GM18867 (cell line): Measurements from ENCODE around the gene TBC1D8.
"Not testable (repeated sequence)": the region's sequence is repeated elsewhere in the genome, so short reads cannot be mapped to it uniquely, and the experiment has no call there.

Source experiments
- ATAC-seq: cut with Tn5 transposase; IDR thresholded peaks from one replicate; pipeline ENCODE4 v1.9.1; 2021; ENCODE audit warnings: mild to moderate bottlenecking, moderate library complexity; ENCODE audit not compliant: unreplicated experiment

The TBC1D8 gene

GRCh38 chr2:101151146-101151858, at the start of gene TBC1D8:
Gene TBC1D8 (minus strand): TSS chr2:101151382. CDS start chr2:101151253, 129 bp downstream.
- ATAC-seq: peak; percentile 68

DNA sequence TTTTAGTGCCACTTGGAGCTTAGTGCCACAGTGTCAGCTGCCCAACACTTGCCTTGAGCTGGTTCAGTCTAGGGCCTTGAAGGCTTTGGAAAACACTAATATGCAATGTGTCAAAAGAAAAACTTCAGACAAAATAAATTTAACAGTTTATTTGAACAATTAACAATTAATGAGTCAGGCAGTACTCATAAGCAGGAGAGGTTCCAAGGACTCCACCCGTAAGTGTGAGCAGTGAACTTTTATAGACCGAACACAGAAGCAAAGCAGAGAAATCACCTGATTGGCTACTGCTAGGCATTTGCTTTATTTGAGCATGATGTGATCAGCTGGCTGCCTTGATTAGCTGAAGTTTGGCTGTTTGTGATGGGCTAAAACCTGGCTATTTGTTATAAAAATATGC, 49.5 kb upstream of the TBC1D8 start:
- no peak for ATAC-seq

GRCh38 chr2:101199251-101199791, 48.1 kb upstream of the TBC1D8 start:
- no peak for ATAC-seq

DNA sequence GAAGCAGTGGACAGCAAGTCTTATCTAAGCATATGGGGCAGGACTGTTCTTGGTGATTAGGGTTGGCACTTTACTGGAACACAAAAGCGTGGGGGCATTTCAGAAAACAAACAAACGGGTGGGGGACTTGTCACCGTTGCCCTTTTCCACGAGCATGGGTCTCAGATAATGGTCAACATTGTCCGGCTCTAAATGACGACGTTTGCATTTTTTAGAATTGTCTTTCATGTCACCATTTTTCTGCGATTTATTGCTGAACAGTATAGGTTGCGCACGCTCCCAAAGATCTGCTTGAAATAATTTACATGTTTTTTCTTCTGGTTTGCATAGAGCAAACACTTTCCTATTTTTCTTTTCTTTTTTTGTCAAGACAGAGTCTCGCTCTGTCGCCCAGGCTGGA, 46.6 kb upstream of the TBC1D8 start:
- no peak for ATAC-seq

- ATAC-seq: no peak
Observed at GRCh38 chr2:101197215-101197745, 46.1 kb upstream of the TBC1D8 start.

GRCh38 chr2:101195871-101196661, 44.9 kb upstream of the TBC1D8 start:
- no peak for ATAC-seq

GRCh38 chr2:101193033-101193626, 41.9 kb upstream of the TBC1D8 start:
- no peak for ATAC-seq

DNA sequence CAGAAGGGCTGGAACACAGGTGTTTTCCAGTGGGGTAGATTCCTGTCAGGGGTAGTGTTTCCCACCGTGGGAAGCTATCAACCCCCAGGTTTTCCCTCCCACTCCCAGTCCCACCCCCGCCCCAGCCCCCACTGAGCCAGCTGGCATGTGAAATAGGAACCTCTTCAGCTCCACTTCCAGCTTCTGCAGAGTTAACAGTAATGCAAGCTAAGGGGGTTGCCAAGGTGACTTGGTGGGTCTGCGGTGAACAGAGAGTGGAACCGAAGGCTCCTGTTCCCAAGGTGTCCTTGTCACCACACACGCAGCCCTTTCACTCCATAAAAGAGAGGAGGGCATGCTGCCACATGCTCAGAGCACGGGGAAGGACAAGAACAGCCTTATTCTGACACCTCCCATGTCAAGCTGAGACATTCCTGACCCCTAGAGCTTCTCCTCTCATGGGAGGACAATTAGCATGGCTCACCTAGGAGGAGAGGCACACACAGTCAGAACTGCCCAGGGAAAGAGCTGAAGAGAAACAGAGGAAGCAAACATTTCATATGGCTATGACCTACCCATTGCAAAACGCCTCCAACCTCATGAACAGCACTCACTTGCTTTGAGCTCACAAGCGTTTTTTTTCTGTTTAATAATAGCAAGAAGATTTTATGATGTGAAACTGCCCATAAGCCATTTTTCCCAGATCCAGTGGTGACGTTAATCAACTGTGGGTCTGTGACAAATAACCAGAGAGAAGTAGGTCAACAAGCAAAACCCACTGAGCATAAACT, 39.8 kb upstream of the TBC1D8 start:
- ATAC-seq: no peak

DNA sequence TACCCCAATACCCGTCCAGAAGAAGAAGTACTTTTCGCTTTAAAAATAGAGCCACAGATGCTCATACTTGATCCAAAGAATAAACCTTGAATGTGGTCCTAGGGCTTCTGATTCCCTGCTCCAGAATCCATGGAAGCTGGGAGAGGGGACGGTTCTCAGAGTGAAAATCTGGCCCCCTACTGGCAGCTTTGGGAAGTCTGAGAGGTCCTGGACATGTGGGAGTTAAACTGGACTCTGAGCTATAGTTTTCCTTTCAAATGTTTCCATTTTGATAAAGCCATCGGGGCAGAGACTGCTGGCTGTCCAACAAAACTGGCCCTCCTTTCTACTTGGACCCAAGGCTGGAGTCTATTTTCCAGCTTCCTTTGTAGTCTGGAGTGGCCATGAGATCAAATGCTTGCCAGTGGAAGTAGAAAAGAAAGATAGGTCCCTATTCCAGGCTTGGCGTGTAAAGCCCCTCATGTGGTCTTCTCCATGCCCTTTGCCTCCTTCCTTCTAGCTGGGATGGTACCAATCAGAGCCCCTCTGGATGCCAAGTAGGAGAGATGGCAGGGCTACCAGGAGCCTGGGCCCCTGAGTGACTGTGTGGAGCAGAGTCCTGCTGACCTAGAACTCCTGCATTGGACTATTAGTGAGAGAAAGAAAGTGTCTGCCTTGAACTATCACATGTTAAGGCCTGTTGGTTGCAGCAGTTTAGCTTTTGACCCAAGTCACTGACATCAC, 37.7 kb upstream of the TBC1D8 start:
- ATAC-seq: no peak

GRCh38 chr2:101187131-101187530, 35.9 kb upstream of the TBC1D8 start:
- no peak for ATAC-seq

DNA sequence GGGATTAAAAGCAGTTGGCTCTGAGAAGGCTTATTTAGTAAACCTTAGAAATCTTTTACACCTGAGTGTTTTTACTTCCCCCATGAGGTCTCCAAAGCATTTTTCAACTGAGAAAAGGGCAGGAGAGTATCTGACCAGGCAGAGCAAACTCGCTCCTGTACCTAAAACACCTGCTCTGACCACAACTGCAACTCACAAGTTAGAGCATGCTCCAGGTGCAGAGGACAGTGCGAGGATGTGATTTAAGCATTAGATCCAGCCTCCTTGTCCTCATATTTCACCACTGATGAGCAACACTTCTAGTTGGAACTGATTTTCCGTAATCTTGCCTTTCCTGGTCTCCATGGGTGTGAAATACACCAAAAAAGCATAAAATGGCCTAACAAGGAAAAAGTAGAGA, 34.5 kb upstream of the TBC1D8 start:
- no peak for ATAC-seq

GRCh38 chr2:101185085-101185484, 33.9 kb upstream of the TBC1D8 start:
- ATAC-seq: no peak

- no peak for ATAC-seq
Observed at GRCh38 chr2:101179982-101180381, 28.8 kb upstream of the TBC1D8 start.

- no peak for ATAC-seq
Observed at GRCh38 chr2:101176803-101177202, 25.6 kb upstream of the TBC1D8 start.

GRCh38 chr2:101175991-101176390, 24.8 kb upstream of the TBC1D8 start:
- no peak for ATAC-seq

- ATAC-seq: no peak
Observed at GRCh38 chr2:101173707-101174295, 22.6 kb upstream of the TBC1D8 start.

- not testable (repeated sequence) for ATAC-seq
Observed at GRCh38 chr2:101169822-101170221, 18.6 kb upstream of the TBC1D8 start.

- ATAC-seq: no peak
Observed at GRCh38 chr2:101168706-101169105, 17.5 kb upstream of the TBC1D8 start.

GRCh38 chr2:101167532-101167931, 16.4 kb upstream of the TBC1D8 start:
- ATAC-seq: not testable (repeated sequence)

- no peak for ATAC-seq
Observed at GRCh38 chr2:101164021-101164420, 12.8 kb upstream of the TBC1D8 start.
